GM12878 (cell line): Measurements from ENCODE around the gene ALG8. TPM values are rescaled to one million over a fixed set of nuclear protein-coding genes. Genes with fewer than 3 reads are reported as not detected.

Experiments
- ATAC-seq: fragments of 200-7000 bp; cut with Tn5 transposase; 3 replicates; pipeline ENCODE4 v1.9.1; 2020; ENCODE audit warnings: mild to moderate bottlenecking, moderate library complexity
- BruUV-seq: library from RNA; stranded (reverse); fragments of 400-500 nt; replicated peaks from 2 replicates; lab custom pipeline; 2021; lab: Mats Ljungman, UMichigan
- CTCF ChIA-PET: fragments of 300-600 bp; sonication (Branson Sonifier 250); formaldehyde crosslinking; extraction: SDS; loops from one replicate; lab custom pipeline; 2021; ENCODE audit warnings: inconsistent platforms; lab: Yijun Ruan, JAX
- POLR2A ChIA-PET: fragments of 350-600 bp; formaldehyde crosslinking; extraction: SDS; loops from one replicate; lab custom pipeline; 2021; ENCODE audit warnings: inconsistent platforms; lab: Charles Lee
- RAD21 ChIA-PET: fragments of 300-600 bp; sonication (Branson Sonifier 250); formaldehyde crosslinking; loops from one replicate; lab custom pipeline; 2023; ENCODE audit warnings: antibody characterized with exemption; ENCODE audit not compliant: unreplicated experiment; lab: Charles Lee
- SMC1A ChIA-PET: fragments of 300-600 bp; sonication (Branson Sonifier 250); formaldehyde crosslinking; loops from one replicate; lab custom pipeline; 2023; ENCODE audit not compliant: unreplicated experiment, uncharacterized antibody; lab: Charles Lee
- DNase-seq: peaks from one replicate; pipeline ENCODE4 v3.0.0-alpha.2; 2011; ENCODE audit warnings: low read depth, low spot score
- FAIRE-seq: peaks from 3 replicates; lab custom pipeline; 2011; peaks lifted over from hg19 to GRCh38; lab: Jason Lieb, UNC
- H2AFZ ChIP-seq: 2 replicates; pipeline ENCODE4 v1.6.0; 2011; ENCODE audit warnings: low read depth, low read length, control low read depth; ENCODE audit not compliant: control insufficient read depth
- H3K27ac ChIP-seq: 2 replicates; pipeline ENCODE4 v1.5.1; 2011; ENCODE audit warnings: control low read depth; ENCODE audit not compliant: control insufficient read depth, insufficient read depth
- H3K27me3 ChIP-seq, 2 experiments: replicated peaks in 1 of 2; 2 replicates each; pipeline versions ENCODE4 v1.6.0 to v1.6.1; 2011; ENCODE audit warnings: low read length in 1 of 2; ENCODE audit not compliant: control insufficient read depth in 2 of 2, insufficient read depth in 2 of 2
- H3K36me3 ChIP-seq, 2 experiments: 2 replicates each; pipeline ENCODE4 v1.5.1; 2011; ENCODE audit warnings: low read length in 1 of 2; ENCODE audit not compliant: control insufficient read depth in 2 of 2, insufficient read depth in 2 of 2
- H3K4me1 ChIP-seq: 2 replicates; pipeline ENCODE4 v1.6.1; 2011; ENCODE audit warnings: mild to moderate bottlenecking, low read length, moderate library complexity, mixed read lengths; ENCODE audit not compliant: control insufficient read depth, insufficient read depth
- H3K4me2 ChIP-seq: 2 replicates; pipeline ENCODE4 v1.6.0; 2011; ENCODE audit warnings: control low read depth; ENCODE audit not compliant: control insufficient read depth, insufficient read depth
- H3K4me3 ChIP-seq: fragments of 200-600 bp; sonication (generic); 2 replicates; pipeline ENCODE4 v1.5.1; 2016
- H3K79me2 ChIP-seq: 2 replicates; pipeline ENCODE4 v1.6.0; 2011; ENCODE audit warnings: low read length; ENCODE audit not compliant: control insufficient read depth, insufficient read depth
- H3K9ac ChIP-seq: 2 replicates; pipeline ENCODE4 v1.8.0; 2011; ENCODE audit warnings: low read length, control low read depth, mixed read lengths; ENCODE audit not compliant: control insufficient read depth, insufficient read depth
- H3K9me3 ChIP-seq: replicated peaks from 3 replicates; pipeline ENCODE4 v1.5.1; 2011; ENCODE audit warnings: mild to moderate bottlenecking, low read length; ENCODE audit not compliant: control insufficient read depth, insufficient read depth
- H4K20me1 ChIP-seq: 2 replicates; pipeline ENCODE4 v1.6.0; 2011; ENCODE audit not compliant: control insufficient read depth, insufficient read depth
- BACH1 ChIP-seq: fragments of 450-650 bp; IDR thresholded peaks from 2 replicates; pipeline ENCODE4 v1.6.1; 2017; ENCODE audit warnings: mild to moderate bottlenecking, borderline replicate concordance
- BHLHE40 ChIP-seq, 2 experiments: fragments of 450-650 bp in 1 of 2; IDR thresholded peaks; 2 replicates each; pipeline ENCODE4 v1.6.1; 2011 to 2017; ENCODE audit warnings: low read depth in 2 of 2, borderline replicate concordance in 1 of 2, improper control_type of control experiment in 1 of 2, low read length in 1 of 2, mild to moderate bottlenecking in 1 of 2
- CREB1 ChIP-seq: IDR thresholded peaks from 2 replicates; pipeline ENCODE4 v1.6.1; 2012; ENCODE audit warnings: low read depth, mild to moderate bottlenecking, inconsistent platforms
- E2F8 ChIP-seq: fragments of 450-650 bp; IDR thresholded peaks from 2 replicates; pipeline ENCODE4 v1.6.1; 2018; ENCODE audit warnings: mild to moderate bottlenecking, low read depth, moderate library complexity; ENCODE audit not compliant: partially characterized antibody
- ELK1 ChIP-seq: IDR thresholded peaks from 2 replicates; pipeline ENCODE4 v1.6.1; 2012; ENCODE audit warnings: low read depth, low read length, improper control_type of control experiment
- MLLT1 ChIP-seq: fragments of 450-650 bp; IDR thresholded peaks from 2 replicates; pipeline ENCODE4 v1.6.1; 2016; ENCODE audit warnings: mild to moderate bottlenecking
- NBN ChIP-seq: fragments of 450-650 bp; IDR thresholded peaks from 2 replicates; pipeline ENCODE4 v1.6.1; 2016
- NFXL1 ChIP-seq: fragments of 450-650 bp; IDR thresholded peaks from 2 replicates; pipeline ENCODE4 v1.6.1; 2017; ENCODE audit warnings: antibody characterized with exemption, mild to moderate bottlenecking, borderline replicate concordance
- NFYA ChIP-seq: IDR thresholded peaks from 2 replicates; pipeline ENCODE4 v1.6.1; 2011; ENCODE audit warnings: low read depth, mild to moderate bottlenecking, low read length, improper control_type of control experiment, borderline replicate concordance
- NRF1 ChIP-seq: conservative IDR thresholded peaks from 2 replicates; pipeline ENCODE4 v1.6.1; 2011; ENCODE audit warnings: mild to moderate bottlenecking, low read depth, low read length, improper control_type of control experiment
- PKNOX1 ChIP-seq: fragments of 450-650 bp; IDR thresholded peaks from 2 replicates; pipeline ENCODE4 v1.6.1; 2016; ENCODE audit warnings: mild to moderate bottlenecking
- PML ChIP-seq: IDR thresholded peaks from 2 replicates; pipeline ENCODE4 v1.6.1; 2012; ENCODE audit warnings: low read length, inconsistent platforms
- RBBP5 ChIP-seq: fragments of 200-600 bp; sonication (generic); conservative IDR thresholded peaks from 2 replicates; pipeline ENCODE4 v1.6.1; 2016
- SRF ChIP-seq, 2 experiments: IDR thresholded peaks; 2 replicates each; pipeline ENCODE4 v1.6.1; 2011; ENCODE audit warnings: low read depth in 2 of 2, low read length in 2 of 2, mild to moderate bottlenecking in 1 of 2, moderate library complexity in 1 of 2
- ZBED1 ChIP-seq: IDR thresholded peaks from 2 replicates; pipeline ENCODE4 v1.6.1; 2016; ENCODE audit warnings: borderline replicate concordance
- ZNF274 ChIP-seq: IDR thresholded peaks from one replicate; pipeline ENCODE4 v1.8.0; 2011; ENCODE audit not compliant: insufficient read length, insufficient read depth
- WGBS: methylation state at CpG from one replicate; pipeline ENCODE4 v1.1.6; 2016; ENCODE audit warnings: low lambda C conversion rate; ENCODE audit not compliant: insufficient replicate concordance, insufficient coverage; ENCODE audit errors: missing lambda C conversion rate; 5-methylcytosine and 5-hydroxymethylcytosine counted together
- in situ Hi-C: fragments of 300-500 bp; cut with MboI; formaldehyde crosslinking; loops from 9 replicates; pipeline ENCODE4 v1.14.3; 2018; ENCODE audit warnings: mixed read lengths
- intact Hi-C: fragments of 100-400 bp; cut with micrococcal nuclease; formaldehyde crosslinking; loops from one replicate; pipeline ENCODE4 v1.14.2; 2022; ENCODE audit not compliant: unreplicated experiment
- polyA plus RNA-seq, 11 experiments: library from polyadenylated mRNA; depleted of rRNA in 4 of 11; unstranded in 6 of 11; stranded (reverse) in 5 of 11; fragments of >200 nt; fragmentation: Nextera tagmentation in 4 of 11; fragmentation: Illumina TruSeq in 1 of 11; extraction: Ambion mirVana in 4 of 11; extraction: Trizol in 1 of 11; gene quantifications; 1 replicate in 1 of 11; 2 replicates in 10 of 11; pipeline versions ENCODE4 v1.2.1 to v1.2.3, GENCODE V29; 2011 to 2016; ENCODE audit warnings: inconsistent platforms in 2 of 11, missing spikeins in 2 of 11, low read depth in 1 of 11
- total RNA-seq, 4 experiments: library from RNA; depleted of rRNA in 3 of 4; stranded (reverse); fragments of >200 nt in 3 of 4; fragmentation: Illumina TruSeq in 1 of 4; extraction: Trizol in 1 of 4; gene quantifications; 2 replicates each; pipeline versions ENCODE4 v1.2.1 to v1.2.3, GENCODE V29; 2013 to 2021

The ALG8 gene
- total and polyA plus RNA-seq, 10 of the 15 experiments (the other 5 are each of a cell fraction or from before 2014, with no cell fraction given) = 45.7 to 105 (median 68.4) TPM

GRCh38 chr11:78188286-78189173 is 49.1 kb upstream of the ALG8 start, which contains the start of the genes KCTD21 and USP35:
TSS of gene KCTD21 (minus strand) at chr11:78188626. CDS start at chr11:78174554, 14,072 bp downstream.
TSS of gene USP35 (plus strand) at chr11:78188919. CDS start at chr11:78196246, 7,327 bp downstream.
- Histone ChIP-seq H2AFZ (peak within 1 kb of the TSS; percentile 92), H3K4me3 (peak within 1 kb of the TSS; percentile 82), H3K4me1 (peaks cover 14% of the 10 kb centered on the region), H3K79me2 (no peaks in the 10 kb centered on the region), H3K27me3 (no peaks in the 10 kb centered on the region), H3K36me3 (no peaks in the 10 kb centered on the region), H3K9ac (peak within 1 kb of the TSS; percentile 56), H3K4me2 (peak within 1 kb of the TSS; percentile 78), H3K27ac (0 out of 2 replicates have a peak within 1 kb of the TSS, but pooled peaks have one; percentile 7), H4K20me1 (no peaks in the 10 kb centered on the region), H3K9me3 (no peaks in the 10 kb centered on the region)
- ATAC-seq = peak; percentile 98
- CTCF ChIA-PET = interaction anchor here (0.7 to 3.2 kb wide), 5 partner anchors 15 to 376 kb away, joined by 3 to 13 read pairs (median 3); no protein-coding TSS in a partner anchor
- 1% methylated on average over 71 of the region's 74 CpGs for WGBS
- in situ Hi-C loops = no loop called here
- BruUV-seq = no TSS peak
- RAD21 ChIA-PET = interaction anchor here (0.5 to 2.5 kb wide), 10 partner anchors 40 to 1117 kb away, joined by 3 to 8 read pairs (median 4); partner anchors contain the start of genes ALG8, INTS4 and NARS2
- intact Hi-C loops = loop anchor here (1.0 to 10.0 kb wide), 3 partner anchors 34 to 194 kb away; partner anchors contain the start of genes ALG8 and INTS4
- FAIRE-seq = peak; percentile 98
- peak; percentile 85 for DNase-seq
- POLR2A ChIA-PET = interaction anchor here (0.6 to 1.6 kb wide), 5 partner anchors 39 to 316 kb away, joined by 3 to 7 read pairs (median 4); partner anchors contain the start of gene ALG8
- SMC1A ChIA-PET = interaction anchor here (1.6 to 2.6 kb wide), 3 partner anchors 49 to 143 kb away, joined by 3 to 20 read pairs (median 4); partner anchors contain the start of gene ALG8
- no peak for TF ChIP-seq PML
- TF ChIP-seq PKNOX1 = peak; percentile 76
- TF ChIP-seq ELK1 = peak; percentile 55; the same call in 1 of the 2 replicates
- TF ChIP-seq BACH1 = no peak
- TF ChIP-seq CREB1 = peak; percentile 84
- peak; percentile 90 for TF ChIP-seq NBN
- no peak for TF ChIP-seq RBBP5
- TF ChIP-seq NRF1 = no peak; the same call in 1 of the 2 replicates
- 0 out of 4 replicates have a peak, but pooled peaks of 1 of the 2 experiments have one; percentile 11 for TF ChIP-seq SRF (IDR thresholded peaks at IDR 0.05; ENCODE audit: low read depth in 2 of 2, low read length in 2 of 2)
- TF ChIP-seq NFXL1 = no peak
- TF ChIP-seq BHLHE40 (IDR thresholded peaks at IDR 0.05; ENCODE audit: borderline replicate concordance in 1 of 2, low read depth in 2 of 2, low read length in 1 of 2) = peak; percentile 7 to 26; a peak in 1 of 4 replicates
- TF ChIP-seq MLLT1 = peak; percentile 66; the same call in 1 of the 2 replicates
- TF ChIP-seq ZBED1 = no peak
- no peak for TF ChIP-seq E2F8
- no peak for TF ChIP-seq ZNF274
- TF ChIP-seq NFYA = no peak
